ENCODE data around the gene CAMTA1. TPM values are rescaled to one million over a fixed set of nuclear protein-coding genes. Genes with fewer than 3 reads are reported as not detected.
A peak's percentile ranks its signal among the peaks of the same experiment; 100 is the strongest.

Gene CAMTA1
- total RNA-seq, 1 donor from 2014 or later: 268 TPM

DNA sequence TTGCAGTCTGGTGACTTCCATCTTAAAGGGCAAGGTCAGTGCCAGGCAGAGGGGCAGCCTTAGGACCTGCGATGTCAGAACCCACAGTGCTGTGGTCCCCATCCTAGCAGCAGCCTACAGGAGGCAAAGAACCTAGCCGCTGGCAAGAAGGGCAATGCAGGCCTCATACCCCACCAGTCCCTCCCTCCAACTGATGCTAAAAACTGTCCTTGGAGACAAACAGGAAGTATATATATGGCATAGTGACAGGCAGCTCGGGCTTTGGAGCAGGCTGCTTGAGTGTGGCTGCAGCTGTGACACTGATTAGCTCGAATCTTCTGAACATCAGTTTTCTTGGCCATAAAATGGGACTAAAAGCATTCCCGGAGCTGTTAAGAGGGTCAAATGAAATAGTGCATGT is 829.9 kb downstream of the CAMTA1 start:
- Mint-ChIP-seq H3K4me3 (no peak overlapping the region), H3K27me3 (ENCODE audit: insufficient read depth, low read depth) (peaks cover 13% of the 10 kb centered on the region), H3K27ac (no peak overlapping the region), H3K9me3 (no peaks in the 10 kb centered on the region), H3K36me3 (no peaks in the 10 kb centered on the region), H3K4me1 (no peaks in the 10 kb centered on the region)
- no peaks in the 10 kb centered on the region for H3K9me3 ChIP-seq (ENCODE audit: low read depth)
- H3K36me3 ChIP-seq: no peaks in the 10 kb centered on the region
- no peak overlapping the region for H3K4me3 ChIP-seq
- DNase-seq (ENCODE audit: low spot score): no peak
- no peaks in the 10 kb centered on the region for H3K27me3 ChIP-seq
- H4K20me1 ChIP-seq (ENCODE audit: low read depth): no peaks in the 10 kb centered on the region
- TF ChIP-seq EZH2 (IDR thresholded peaks at IDR 0.05): no peak
- TF ChIP-seq EZH2phosphoT487 (IDR thresholded peaks at IDR 0.05): no peak
- TF ChIP-seq, protein P1, sequence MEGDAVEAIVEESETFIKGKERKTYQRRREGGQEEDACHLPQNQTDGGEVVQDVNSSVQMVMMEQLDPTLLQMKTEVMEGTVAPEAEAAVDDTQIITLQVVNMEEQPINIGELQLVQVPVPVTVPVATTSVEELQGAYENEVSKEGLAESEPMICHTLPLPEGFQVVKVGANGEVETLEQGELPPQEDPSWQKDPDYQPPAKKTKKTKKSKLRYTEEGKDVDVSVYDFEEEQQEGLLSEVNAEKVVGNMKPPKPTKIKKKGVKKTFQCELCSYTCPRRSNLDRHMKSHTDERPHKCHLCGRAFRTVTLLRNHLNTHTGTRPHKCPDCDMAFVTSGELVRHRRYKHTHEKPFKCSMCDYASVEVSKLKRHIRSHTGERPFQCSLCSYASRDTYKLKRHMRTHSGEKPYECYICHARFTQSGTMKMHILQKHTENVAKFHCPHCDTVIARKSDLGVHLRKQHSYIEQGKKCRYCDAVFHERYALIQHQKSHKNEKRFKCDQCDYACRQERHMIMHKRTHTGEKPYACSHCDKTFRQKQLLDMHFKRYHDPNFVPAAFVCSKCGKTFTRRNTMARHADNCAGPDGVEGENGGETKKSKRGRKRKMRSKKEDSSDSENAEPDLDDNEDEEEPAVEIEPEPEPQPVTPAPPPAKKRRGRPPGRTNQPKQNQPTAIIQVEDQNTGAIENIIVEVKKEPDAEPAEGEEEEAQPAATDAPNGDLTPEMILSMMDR (IDR thresholded peaks at IDR 0.05): no peak
- H3K4me2 ChIP-seq: no peak overlapping the region
- H2AFZ ChIP-seq (replicated peaks): no peak overlapping the region
- no peaks in the 10 kb centered on the region for H3F3A ChIP-seq (ENCODE audit: low read depth)
- no peaks in the 10 kb centered on the region for H3K4me1 ChIP-seq
- no peaks in the 10 kb centered on the region for H3K79me2 ChIP-seq (ENCODE audit: low read depth)
- no peak overlapping the region for H3K27ac ChIP-seq
- H3K9ac ChIP-seq: no peak overlapping the region

DNA sequence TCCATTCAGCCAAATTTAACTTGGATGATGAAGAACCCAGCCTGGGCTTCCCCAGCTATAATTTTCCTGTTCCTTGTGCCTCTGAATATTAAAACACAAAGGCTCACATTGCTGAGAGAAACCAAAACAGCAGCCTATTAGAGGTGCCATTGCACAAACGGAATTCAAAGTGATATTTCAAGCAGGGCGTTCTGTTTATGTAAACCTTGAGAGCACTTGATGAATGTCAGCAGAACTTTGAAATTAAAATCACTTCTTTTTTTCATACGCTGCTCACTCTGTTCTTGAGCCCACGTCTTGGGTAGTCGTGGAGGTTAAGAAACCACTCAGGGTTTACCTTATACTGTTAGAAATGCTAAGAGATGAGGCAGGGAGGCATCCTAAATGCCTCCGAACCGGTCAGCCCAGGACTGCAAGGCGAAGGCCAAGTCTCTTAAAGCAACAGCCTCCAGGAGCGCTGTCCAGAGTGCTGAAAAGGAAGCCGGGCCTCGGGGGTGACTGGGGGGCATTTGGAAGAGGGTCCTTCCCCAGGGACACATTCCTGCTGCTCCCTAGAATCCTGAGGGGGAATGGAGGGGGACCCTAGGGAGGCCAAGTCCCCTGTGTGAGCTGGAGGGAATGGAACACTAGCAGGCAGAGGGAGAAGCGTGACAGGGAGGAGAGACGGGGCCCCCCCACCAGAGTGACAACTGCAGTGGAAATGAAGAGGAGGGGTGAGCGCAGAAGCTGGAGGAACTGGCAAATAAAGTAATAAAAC is 831.0 kb downstream of the CAMTA1 start:
- Histone ChIP-seq H3K79me2 (ENCODE audit: low read depth) (no peaks in the 10 kb centered on the region), H3K4me3 (no peak overlapping the region), H3K4me2 (no peak overlapping the region), H3K27me3 (no peaks in the 10 kb centered on the region), H3K4me1 (no peaks in the 10 kb centered on the region), H4K20me1 (ENCODE audit: low read depth) (no peaks in the 10 kb centered on the region), H3K36me3 (no peaks in the 10 kb centered on the region), H3F3A (ENCODE audit: low read depth) (no peaks in the 10 kb centered on the region), H3K27ac (no peak overlapping the region), H3K9ac (no peak overlapping the region), H2AFZ (replicated peaks) (no peak overlapping the region), H3K9me3 (ENCODE audit: low read depth) (no peaks in the 10 kb centered on the region)
- TF ChIP-seq, protein P1 (IDR thresholded peaks at IDR 0.05): no peak
- TF ChIP-seq EZH2phosphoT487 (IDR thresholded peaks at IDR 0.05) (no peak), EZH2 (IDR thresholded peaks at IDR 0.05) (no peak)
- H3K27ac Mint-ChIP-seq: no peak overlapping the region
- H3K4me1 Mint-ChIP-seq: no peaks in the 10 kb centered on the region
- H3K27me3 Mint-ChIP-seq (ENCODE audit: insufficient read depth, low read depth): peaks cover 20% of the 10 kb centered on the region
- peak; percentile 66 for DNase-seq (ENCODE audit: low spot score)
- no peak overlapping the region for H3K4me3 Mint-ChIP-seq
- no peaks in the 10 kb centered on the region for H3K9me3 Mint-ChIP-seq
- H3K36me3 Mint-ChIP-seq: no peaks in the 10 kb centered on the region

DNA sequence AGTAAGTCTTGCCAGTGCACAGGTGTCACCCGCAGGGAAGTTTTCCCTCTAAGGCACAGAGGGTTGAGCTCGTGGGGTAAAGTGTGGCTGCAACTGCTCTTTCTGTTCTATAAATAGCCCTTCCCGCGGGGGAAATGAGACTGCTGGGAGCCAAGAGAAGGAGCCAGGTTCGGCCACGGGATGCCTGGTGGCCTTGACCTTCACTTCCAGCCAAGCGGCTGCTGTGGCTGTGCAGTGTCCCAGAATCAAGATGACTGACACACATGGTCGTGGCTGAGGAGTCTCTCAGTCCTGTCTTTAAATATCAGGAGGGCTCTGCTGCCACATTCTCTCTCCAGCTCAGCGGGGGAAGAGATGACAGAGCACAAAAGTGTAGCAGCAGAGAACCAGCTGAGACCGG is 831.7 kb downstream of the CAMTA1 start:
- Histone ChIP-seq H3F3A (ENCODE audit: low read depth) (no peaks in the 10 kb centered on the region), H3K27me3 (no peaks in the 10 kb centered on the region), H3K9me3 (ENCODE audit: low read depth) (no peaks in the 10 kb centered on the region), H2AFZ (replicated peaks) (no peak overlapping the region), H3K27ac (no peak overlapping the region), H3K36me3 (no peaks in the 10 kb centered on the region), H3K4me3 (no peak overlapping the region), H3K79me2 (ENCODE audit: low read depth) (no peaks in the 10 kb centered on the region), H3K4me2 (no peak overlapping the region), H4K20me1 (ENCODE audit: low read depth) (no peaks in the 10 kb centered on the region), H3K4me1 (no peaks in the 10 kb centered on the region), H3K9ac (no peak overlapping the region)
- H3K9me3 Mint-ChIP-seq: no peaks in the 10 kb centered on the region
- peaks cover 20% of the 10 kb centered on the region for H3K27me3 Mint-ChIP-seq (ENCODE audit: insufficient read depth, low read depth)
- no peak overlapping the region for H3K27ac Mint-ChIP-seq
- no peak overlapping the region for H3K4me3 Mint-ChIP-seq
- no peaks in the 10 kb centered on the region for H3K4me1 Mint-ChIP-seq
- DNase-seq (ENCODE audit: low spot score): no peak
- no peaks in the 10 kb centered on the region for H3K36me3 Mint-ChIP-seq
- no peak for TF ChIP-seq EZH2 (IDR thresholded peaks at IDR 0.05)
- TF ChIP-seq, protein P1 (IDR thresholded peaks at IDR 0.05): no peak
- no peak for TF ChIP-seq EZH2phosphoT487 (IDR thresholded peaks at IDR 0.05)

Data from neural progenitor cell (in vitro differentiated cells).